NCI-H524 (cell line): Measurements from ENCODE around the gene NIFK.

Source experiments
- DNase-seq, 2 experiments: peaks; one replicate each; lab custom pipeline; 2025; lab: John Stamatoyannopoulos, UW

The NIFK gene

DNA sequence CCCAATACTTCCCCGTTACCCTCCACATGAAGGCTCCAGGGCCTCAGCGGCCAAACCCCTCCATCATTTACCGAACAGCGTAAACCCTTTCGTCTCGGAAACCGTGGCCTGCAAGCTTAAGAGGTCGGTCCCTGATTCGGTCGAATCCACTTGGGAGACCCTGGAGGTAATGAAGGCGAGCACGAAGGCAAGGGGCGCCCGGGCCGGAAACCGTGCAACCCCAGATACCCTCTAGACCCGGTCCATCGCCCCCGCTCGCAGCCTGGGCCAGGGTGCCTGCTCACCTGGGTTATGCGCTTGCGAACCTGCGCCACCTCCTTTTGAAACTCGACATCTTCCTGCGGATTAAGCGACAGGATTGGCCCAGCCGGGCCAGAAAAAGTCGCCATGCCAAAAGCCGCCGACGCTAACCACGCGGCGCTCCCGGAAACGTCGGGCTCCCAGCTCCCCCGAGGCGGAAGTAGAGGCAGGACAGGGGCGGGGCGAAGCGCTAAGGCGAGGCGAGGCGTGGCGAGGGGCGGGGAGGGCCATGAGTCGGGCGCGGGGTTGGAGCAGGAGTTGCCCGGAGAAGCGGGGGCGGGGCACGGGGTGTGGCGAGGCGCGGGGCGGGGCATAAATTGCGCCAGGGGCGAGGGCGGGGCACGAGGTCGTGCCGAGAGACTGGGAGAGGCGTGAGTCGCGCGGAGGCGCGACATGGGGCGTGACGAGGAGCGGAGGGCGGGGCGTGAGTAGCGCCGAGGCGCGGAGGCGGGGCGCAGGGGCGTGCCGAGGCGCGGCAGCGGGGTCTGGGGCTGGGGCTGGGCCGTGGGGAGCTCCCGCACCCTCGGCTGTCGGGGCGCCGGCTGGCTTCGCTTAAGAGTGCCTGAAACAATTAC is at the start of gene NIFK:
Gene NIFK (minus strand): TSS at position 414 of the 875 bp plus-strand sequence. CDS start 25 bp downstream, at position 389.
- peak; percentile 92 to 93 for DNase-seq

DNA sequence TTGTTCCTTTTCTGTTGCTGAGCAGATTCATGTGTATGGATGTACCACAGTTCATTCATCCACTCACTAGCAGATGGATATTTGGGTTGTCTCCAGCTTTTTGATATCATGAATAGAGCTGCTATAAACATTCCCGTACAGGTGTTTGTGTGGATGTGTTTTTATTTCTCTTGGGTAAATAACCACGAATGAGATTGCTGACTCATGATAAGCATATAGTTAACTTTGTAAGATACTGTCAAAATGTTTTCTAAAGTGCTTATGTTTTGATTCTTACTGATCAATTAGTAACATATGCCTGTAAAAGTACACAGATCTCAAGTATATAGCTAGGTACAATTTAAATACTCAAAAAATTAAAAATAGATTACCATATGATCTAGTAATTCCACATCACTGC is 46.5 kb upstream of the NIFK start:
- no peak for DNase-seq

- peak in 1 of 2 experiments; percentile 11 for DNase-seq
These were observed 42.2 kb upstream of the NIFK start for GRCh38 chr2:121778741-121779487.

- DNase-seq: no peak
These were observed 41.0 kb upstream of the NIFK start for GRCh38 chr2:121777699-121778058.

GRCh38 chr2:121776885-121777698 is 40.4 kb upstream of the NIFK start:
- DNase-seq: peak; percentile 7 to 27

GRCh38 chr2:121776361-121776760 is 39.7 kb upstream of the NIFK start:
- no peak for DNase-seq

- no peak for DNase-seq
These were observed 37.6 kb upstream of the NIFK start for GRCh38 chr2:121774235-121774634.

GRCh38 chr2:121771976-121772742 is 35.5 kb upstream of the NIFK start:
- peak; percentile 63 to 90 for DNase-seq

- no peak for DNase-seq
These were observed 31.6 kb upstream of the NIFK start for GRCh38 chr2:121768143-121768755.

DNA sequence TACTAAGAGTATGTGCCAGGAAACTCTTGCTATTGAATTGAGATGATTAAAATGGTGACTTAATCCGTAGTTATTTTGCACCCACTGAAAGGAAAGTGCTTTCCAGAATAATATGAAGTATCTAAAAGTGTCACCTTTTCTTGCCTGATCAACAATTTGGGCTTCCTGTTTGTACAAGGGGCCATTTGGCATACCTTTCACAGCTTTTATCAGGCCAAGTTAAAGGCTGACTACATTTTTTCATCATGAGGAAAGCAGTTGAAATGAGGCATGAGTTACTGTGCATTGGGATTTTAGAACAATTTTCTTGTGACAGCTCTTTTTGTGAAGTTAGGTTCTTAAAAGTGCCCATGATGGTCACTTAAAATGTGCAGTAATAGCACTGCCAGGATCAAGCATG is 29.9 kb upstream of the NIFK start:
- no peak for DNase-seq

DNA sequence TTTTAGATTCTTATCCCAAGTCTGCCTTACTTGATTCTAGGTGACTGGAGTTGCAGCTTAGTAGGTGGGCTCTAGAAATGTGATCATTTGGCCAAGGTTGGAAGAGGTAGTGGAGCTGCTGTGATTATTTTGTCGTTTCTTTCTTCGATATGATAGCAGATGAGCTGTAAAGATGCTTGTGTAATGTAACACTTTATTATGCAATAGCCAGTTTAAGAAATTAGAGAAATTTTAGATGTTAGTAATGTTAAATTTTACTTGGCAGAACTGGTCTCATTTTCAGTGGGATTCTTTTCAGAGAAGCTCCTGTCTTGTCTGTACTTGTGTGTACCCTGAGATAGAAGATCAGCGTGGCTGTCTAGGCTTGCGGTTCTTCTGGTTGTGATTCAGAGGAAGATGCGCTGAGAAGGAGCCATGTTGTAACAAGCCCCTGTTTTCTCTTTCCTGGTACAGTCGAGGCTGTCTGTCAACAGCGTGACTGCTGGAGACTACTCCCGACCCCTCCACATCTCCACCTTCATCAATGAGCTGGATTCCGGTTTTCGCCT is 28.1 kb upstream of the NIFK start:
- DNase-seq: no peak

- peak; percentile 95 for DNase-seq
These were observed 18.8 kb upstream of the NIFK start, which contains the start of gene TSN for GRCh38 chr2:121755237-121756111. TSN (plus strand) TSS chr2:121755651; CDS start chr2:121755780, 129 bp downstream.

DNA sequence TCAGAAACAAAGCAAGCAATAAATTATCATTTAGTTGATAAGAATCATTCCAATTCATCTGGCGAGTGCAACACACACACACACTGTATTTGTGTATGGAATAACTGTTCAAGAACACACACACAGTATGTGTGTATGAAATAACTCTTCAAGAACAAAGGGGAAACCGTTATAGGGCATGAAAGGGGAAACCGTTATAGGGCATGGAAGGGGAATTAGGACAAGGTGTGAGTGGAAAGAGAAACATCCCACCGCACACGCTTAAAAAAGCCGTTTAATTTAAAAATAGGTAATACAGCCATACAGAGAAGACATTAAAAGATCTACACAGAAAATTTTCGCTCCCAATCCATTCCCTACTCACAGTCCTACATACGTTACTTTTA is 18.2 kb upstream of the NIFK start:
- DNase-seq: no peak

- DNase-seq: peak; percentile 47 to 70
These were observed 11.5 kb upstream of the NIFK start for GRCh38 chr2:121748202-121748601.

DNA sequence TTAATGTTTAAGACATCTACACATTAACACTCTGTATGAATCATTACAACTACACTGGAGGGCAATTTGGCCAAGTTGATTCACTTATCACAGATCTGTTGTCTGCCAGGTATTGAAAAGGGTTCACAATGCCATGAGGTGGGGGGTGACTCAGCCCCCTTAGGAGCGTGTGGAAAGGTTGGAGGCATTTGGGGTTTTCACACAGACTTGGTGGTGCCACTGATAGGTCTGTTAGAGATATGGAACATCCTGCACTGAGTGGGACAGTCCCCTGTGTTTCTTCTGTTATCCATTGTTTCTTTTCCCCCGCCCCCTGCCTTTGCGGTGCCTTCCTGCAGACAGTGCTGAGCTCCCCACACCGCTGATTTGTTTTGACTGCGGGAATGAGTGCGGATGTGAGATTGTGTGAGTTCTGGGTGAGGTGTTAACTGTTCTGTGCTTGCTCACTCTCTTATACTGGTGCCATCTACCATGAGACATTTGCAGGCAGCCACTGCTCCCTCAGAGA is 9.4 kb upstream of the NIFK start:
- no peak for DNase-seq

DNA sequence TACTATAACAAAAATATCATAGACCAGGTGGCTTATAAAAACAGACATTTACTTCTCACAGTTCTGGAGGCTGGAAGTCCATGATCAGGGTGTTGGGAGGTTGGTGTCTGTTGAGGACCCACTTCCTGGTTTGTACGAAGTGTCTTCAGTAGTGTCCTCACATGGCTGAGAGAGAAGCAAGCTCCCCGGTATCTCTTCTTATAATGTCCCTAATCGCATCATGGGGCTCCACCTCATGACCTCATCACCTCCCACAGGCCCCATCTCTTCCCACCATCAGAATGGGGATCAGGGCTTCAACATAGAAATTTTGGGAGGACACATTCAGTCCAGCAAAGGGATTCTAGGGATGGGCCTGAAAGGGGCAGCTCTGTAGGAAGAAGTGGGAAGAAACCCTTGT is 4.8 kb upstream of the NIFK start:
- DNase-seq: no peak

DNA sequence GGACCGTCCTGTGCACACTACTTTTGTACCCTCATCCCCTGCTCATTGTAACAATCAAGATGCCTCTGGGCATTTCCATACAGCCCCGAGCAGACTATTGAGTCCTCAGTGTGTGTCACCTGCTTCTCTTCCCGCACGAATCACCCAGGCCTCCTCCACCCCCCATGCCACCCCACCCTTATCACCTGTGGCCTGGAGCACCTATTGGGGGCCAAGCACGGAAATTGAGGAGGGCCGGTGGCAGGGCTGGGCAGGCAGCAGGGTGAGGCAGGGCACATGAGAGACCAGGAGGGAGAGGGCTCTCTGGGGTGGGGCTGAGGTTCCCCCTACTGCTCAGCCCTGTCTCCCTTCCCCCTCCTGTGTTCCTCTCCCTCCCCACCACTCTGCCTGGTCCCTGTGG is 4.3 kb upstream of the NIFK start:
- no peak for DNase-seq

DNA sequence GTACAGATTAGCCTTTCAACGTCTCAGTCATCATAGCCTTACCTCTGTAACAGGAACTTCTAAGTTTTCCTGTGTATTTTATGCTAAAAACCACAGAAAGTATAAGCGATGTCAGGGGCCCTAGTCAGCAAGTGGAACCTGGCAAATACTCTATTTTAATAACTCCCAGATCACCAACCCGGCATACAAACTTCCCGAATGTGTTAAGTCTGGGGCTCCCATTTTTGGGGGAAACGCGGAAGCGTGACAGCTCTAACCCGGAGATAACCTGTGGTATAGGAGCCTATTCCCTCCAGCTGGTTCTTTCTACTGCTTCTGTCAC is 574 bp downstream of the NIFK start:
- no peak for DNase-seq

DNA sequence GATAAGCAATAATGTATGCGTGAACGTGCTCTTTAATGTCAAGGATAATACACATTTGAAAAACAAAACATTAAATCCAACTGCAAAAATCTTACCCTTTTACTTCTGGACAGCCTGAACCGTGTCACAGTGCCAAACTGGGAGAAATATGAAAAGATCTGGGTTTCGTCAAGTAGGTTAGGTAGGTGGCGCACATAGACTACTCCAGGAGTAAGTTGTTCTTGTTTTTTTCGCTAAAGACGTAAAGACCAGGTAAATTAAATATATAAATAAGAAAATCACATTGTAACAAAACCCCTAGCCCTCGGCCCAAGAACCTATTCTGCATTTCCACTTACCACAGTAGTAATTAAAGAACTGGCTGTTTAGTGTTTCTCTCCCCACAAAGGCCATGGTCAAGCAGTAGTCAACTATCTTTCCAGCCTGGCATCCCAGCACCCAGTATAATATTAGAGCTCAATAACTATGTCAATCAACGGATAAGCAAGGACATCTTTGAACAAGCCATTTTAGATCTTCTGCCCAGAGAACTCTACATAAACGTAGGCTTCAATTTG is 1.1 kb downstream of the NIFK start:
- DNase-seq: peak in 1 of 2 experiments; percentile 34
